HG03025 (cell line): ENCODE results near the gene KREMEN1.

Experiments used
- ATAC-seq: cut with Tn5 transposase; IDR thresholded peaks from one replicate; pipeline ENCODE4 v1.9.1; 2021; ENCODE audit warnings: mild to moderate bottlenecking, moderate library complexity; ENCODE audit not compliant: unreplicated experiment, low FRiP score

Gene KREMEN1

DNA sequence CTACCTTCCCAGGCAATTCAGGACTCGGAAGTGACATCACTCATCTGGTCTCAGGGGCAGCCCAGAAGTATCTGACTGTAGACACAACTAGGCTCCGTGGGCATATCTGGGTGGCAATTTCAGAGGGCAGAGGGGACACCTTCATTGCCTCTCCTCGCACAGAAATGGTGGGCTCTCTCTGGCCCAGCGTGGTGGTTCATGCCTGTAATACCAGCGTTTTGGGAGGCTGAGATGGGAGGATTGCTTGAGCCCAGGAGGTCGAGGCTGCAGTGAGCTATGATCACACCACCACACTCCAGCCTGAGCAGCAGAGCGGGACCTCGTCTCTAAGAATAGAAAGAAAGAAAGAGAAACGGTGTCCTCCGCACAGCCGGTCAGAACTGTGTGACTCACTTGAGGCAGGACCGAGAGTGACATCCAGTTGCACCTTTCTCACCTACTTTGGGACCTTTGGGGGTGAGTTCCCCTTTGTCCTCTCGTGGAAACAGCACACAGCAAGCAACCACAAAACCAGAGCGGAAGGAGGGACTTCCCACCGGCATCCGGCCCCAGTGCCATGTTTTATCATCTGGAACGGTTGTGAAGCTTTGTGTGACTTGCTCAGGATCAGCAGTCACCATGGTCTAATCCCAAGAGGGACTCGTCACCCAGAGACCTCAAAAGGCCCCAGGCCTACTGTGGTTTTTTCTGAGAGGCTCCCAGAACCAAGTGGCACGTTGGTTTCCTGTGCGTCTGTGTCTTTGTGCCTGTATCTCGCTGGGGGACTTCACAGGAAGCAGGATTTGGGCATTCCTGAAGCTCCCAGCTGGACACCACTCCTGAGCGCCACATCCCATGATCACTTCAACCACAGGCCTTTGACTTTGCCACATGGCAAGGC, 94.4 kb downstream of the KREMEN1 start:
- peak; percentile 59 for ATAC-seq

GRCh38 chr22:29171721-29172120, 98.9 kb downstream of the KREMEN1 start:
- ATAC-seq = no peak

- no peak for ATAC-seq
Observed at GRCh38 chr22:29172216-29172615, 99.4 kb downstream of the KREMEN1 start.

DNA sequence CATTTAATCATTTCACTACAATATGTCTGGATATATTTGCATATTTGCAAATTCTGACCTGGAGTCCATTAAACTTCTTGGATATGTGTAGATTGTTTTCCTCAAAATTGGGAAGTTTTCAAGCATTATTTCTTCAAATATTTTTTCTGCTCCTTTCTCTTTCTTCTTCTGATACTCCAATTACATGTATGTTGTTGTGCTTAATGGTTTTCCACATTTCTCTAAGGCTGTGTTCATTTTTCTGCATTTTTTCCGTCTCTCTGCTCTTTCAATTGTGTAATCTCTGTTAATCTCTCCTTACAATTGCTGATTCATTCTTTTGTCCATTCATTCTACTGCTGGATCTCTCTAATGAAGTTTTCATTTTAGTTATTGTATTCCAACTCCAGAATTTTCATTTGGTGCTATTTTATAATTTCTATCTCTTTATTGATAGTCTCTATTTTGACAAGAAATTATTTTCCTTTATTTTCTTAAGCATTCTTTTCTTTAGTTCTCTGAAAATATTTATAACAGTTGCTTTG, 102.5 kb downstream of the KREMEN1 start:
- no peak for ATAC-seq

DNA sequence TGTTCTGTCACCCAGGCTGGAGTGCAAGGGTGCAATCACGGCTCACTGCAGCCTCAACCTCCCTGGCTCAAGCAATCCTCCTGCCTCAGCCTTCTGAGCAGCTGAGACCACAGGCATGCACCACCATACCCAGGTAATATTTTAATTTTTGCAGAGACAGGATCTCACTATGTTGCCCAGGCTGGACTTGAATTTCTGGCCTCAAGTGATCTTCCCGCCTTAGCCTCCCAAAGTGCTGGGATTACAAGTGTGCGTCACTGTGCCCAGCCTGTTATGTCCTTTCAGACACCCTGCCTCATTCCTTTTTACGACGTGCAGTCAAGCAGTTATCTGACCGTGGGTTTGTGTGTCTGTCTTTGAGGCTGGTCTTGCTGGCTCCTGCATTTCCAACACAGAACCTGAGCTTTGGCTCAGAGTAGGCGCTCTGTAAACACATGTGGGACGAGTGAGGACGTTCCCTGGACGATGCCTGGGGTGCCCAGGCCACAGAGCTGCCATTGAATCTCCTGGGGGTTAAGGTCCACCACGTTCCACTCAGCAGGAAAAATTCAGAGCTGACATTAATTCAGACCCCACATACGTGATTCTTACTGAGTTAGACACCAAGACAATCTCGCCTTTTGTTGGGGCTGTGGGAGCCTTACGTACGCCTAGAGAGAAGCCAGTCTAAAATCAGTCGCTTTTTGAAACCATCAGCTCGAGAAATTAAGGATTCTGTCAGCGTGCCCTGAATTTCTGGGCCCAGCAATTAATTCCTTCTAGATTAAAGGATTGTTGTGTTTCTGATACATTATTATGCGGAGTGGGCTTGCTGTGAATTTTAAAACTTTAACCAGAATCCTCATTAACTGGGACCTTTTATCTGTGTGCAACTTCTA, 111.4 kb downstream of the KREMEN1 start:
- no peak for ATAC-seq

GRCh38 chr22:29184849-29185490, 112.1 kb downstream of the KREMEN1 start:
- ATAC-seq = no peak

DNA sequence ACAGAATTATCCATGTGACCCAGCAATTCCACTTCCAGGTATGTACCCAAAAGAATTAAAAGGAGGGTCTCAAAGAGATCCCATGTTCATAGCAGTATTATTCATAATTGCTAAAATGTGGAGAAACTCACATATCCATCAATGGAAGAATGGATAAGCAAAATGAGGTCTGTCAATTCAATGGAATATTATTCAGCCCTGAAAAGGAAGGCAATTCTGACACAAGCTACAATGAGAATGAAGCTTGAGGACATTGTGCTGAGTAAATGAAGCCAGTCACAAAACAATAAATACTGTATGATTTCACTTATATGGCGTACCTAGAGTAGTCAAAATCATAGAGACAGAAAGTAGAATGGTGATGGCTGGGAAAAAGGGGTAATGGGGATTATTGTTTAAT, 113.5 kb downstream of the KREMEN1 start:
- ATAC-seq = no peak

- no peak for ATAC-seq
Observed at GRCh38 chr22:29187831-29188230, 115.0 kb downstream of the KREMEN1 start.

DNA sequence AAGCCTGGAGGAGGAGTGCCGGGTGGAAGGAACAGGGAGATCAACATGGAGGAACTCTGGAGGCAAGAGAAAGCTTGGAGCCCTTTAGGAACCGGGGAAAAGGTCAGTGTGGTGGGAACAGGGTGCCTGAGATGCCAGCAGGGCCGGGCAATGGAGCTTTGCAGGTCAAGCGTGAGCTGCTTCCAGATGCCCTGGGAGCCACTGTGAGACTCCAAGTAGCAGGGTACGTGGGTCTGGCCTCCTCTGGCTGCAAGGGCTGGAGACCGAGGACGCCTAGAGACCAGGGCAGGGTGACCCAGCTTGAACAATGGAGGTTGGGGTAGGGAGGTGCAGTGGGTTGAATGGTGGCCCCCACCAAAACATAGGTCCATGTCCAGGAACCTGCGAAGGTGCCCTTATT, 117.2 kb downstream of the KREMEN1 start:
- no peak for ATAC-seq

- no peak for ATAC-seq
Observed at GRCh38 chr22:29190918-29191317, 118.1 kb downstream of the KREMEN1 start.

GRCh38 chr22:29193021-29193420, 120.2 kb downstream of the KREMEN1 start:
- ATAC-seq = no peak

- ATAC-seq = no peak
Observed at GRCh38 chr22:29194184-29194583, 121.3 kb downstream of the KREMEN1 start.

GRCh38 chr22:29195118-29195963, 122.5 kb downstream of the KREMEN1 start:
- no peak for ATAC-seq

DNA sequence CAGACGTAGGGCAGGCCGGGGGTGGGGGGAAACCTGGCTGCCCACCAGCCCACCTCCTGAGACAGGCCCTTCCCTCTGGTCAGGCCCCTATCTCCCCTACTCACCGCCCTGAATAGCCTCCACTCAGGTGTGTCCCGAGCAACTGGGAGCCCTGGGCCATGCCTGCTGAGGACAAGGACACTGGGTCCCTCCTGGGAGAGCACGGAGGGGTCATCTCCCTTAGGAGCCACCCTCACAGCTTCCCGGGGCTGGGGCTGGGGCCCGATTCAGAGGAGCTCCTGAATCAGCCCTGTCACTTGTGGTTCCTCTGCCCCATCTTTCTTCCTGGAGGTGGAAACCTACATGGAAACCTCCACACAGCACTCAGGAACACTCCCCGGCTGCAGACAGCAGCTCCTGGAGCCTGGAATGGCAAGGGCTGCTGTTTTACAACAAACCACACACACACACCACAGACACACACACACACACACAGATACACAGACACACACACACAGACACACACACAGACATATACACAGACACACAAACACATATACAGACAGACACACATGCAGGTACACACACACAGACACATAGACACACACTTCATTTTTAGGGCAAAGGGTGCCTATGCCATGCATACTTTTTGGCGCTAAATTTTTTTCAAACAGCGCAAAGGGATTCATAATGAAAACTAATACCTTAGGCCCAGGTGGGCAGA, 123.3 kb downstream of the KREMEN1 start:
- no peak for ATAC-seq

- ATAC-seq = no peak
Observed at GRCh38 chr22:29197096-29197495, 124.3 kb downstream of the KREMEN1 start.

DNA sequence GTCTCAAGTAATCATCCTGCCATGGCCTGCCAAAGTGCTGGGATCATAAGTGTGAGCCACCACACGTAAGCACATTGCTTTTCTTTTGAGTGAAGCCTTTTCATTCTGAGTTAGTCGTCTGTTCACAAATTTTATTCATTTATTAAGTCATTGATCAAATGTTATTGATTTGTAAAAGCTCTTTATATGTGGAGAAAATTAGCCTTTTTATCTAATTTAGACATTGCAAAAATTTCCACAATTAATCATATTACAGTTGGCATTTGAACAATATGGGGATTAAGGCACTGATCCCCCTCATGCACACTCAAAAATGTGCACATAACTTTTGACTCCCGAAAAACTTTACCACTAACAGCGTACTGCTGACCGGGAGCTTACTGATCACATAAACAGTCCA, 125.4 kb downstream of the KREMEN1 start:
- no peak for ATAC-seq

DNA sequence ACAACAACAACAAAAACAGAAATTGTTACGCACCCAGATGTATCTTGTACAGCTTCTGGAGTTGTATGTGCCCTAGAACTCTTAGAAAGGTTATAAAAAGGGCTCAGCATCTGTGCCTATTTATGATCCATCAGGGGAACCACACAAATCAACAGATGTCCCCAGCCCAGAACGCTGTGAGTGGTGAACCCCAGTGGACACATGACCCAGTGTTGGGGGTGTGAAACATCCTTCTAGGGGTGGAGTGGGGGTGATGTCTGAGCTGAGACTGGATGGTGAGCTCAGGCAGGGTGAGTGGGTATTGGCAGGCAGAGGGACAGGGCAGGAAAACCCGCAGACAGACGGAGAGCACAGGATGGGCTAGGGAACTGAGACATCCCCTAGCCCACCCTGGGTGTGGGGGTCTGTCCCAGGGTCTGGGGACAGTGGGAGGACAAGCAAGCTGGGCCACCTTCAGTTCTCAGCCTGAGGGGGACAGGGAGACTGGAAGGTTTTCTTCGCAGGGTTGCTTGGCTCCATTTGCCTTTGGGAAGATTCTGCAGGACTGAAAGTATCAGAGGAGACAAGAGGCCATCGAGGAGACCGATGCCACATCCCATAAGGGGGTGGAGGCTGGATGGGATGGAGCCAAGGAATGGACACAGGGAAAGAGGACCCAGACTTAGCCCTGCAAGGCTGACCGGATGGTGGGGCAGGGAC, 127.0 kb downstream of the KREMEN1 start:
- no peak for ATAC-seq

DNA sequence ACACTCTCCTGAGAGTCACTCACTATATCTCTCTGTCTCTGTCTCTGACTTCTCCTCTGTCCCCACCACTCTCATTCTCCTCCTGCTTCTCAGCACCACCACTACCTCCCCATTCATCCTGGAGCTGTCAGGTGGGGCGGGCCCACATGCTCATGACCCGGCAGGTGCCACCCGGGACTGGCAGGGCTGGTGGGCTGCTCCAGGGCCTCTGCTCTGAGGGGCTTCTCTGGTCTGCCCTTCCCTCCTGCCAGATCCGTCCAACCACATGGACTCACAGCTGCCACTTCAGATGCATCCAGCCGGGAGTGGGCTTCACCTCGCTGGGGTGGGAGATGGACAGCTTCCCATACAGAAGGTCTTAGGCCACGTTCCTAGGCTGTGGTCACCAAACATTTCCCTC, 128.1 kb downstream of the KREMEN1 start:
- no peak for ATAC-seq

- no peak for ATAC-seq
Observed at GRCh38 chr22:29201782-29202181, 128.9 kb downstream of the KREMEN1 start.
